Neural progenitor cell (in vitro differentiated cells): ENCODE results near the gene TSPAN14. TPM values are rescaled to one million over a fixed set of nuclear protein-coding genes. Genes with fewer than 3 reads are reported as not detected.

Source experiments
- DNase-seq: peaks from one replicate; pipeline ENCODE4 v3.0.0-alpha.2; 2016; ENCODE audit warnings: low spot score
- H2AFZ ChIP-seq: fragments of 200-600 bp; sonication (generic); replicated peaks from 2 replicates; pipeline ENCODE4 v1.6.1; 2016; ENCODE audit warnings: antibody characterized with exemption
- H3F3A ChIP-seq: fragments of 200-600 bp; sonication (generic); 2 replicates; pipeline ENCODE4 v1.6.1; 2016; ENCODE audit warnings: antibody characterized with exemption, low read depth
- H3K27ac ChIP-seq: fragments of 200-600 bp; sonication (generic); 2 replicates; pipeline ENCODE4 v1.5.1; 2016; ENCODE audit warnings: mild to moderate bottlenecking
- H3K27me3 ChIP-seq: fragments of 200-600 bp; sonication (generic); 2 replicates; pipeline ENCODE4 v1.6.1; 2016; ENCODE audit warnings: mild to moderate bottlenecking, moderate library complexity
- H3K36me3 ChIP-seq: fragments of 200-600 bp; sonication (generic); 2 replicates; pipeline ENCODE4 v1.5.1; 2016
- H3K4me1 ChIP-seq: fragments of 200-600 bp; sonication (generic); 2 replicates; pipeline ENCODE4 v1.6.1; 2016; ENCODE audit warnings: mixed run types
- H3K4me2 ChIP-seq: fragments of 200-600 bp; sonication (generic); 2 replicates; pipeline ENCODE4 v1.6.1; 2016
- H3K4me3 ChIP-seq: fragments of 200-600 bp; sonication (generic); 2 replicates; pipeline ENCODE4 v1.5.1; 2016
- H3K79me2 ChIP-seq: fragments of 200-600 bp; sonication (generic); 2 replicates; pipeline ENCODE4 v1.6.1; 2016; ENCODE audit warnings: low read depth
- H3K9ac ChIP-seq: fragments of 200-600 bp; sonication (generic); 2 replicates; pipeline ENCODE4 v1.6.1; 2016
- H3K9me3 ChIP-seq: fragments of 200-600 bp; sonication (generic); 2 replicates; pipeline ENCODE4 v1.5.1; 2016; ENCODE audit warnings: low read depth
- H4K20me1 ChIP-seq: fragments of 200-600 bp; sonication (generic); 2 replicates; pipeline ENCODE4 v1.6.1; 2016; ENCODE audit warnings: low read depth
- H3K27ac Mint-ChIP-seq: 3 replicates; pipeline ENCODE4 v1.8.0; 2021; ENCODE audit warnings: mixed read lengths
- H3K27me3 Mint-ChIP-seq: 2 replicates; pipeline ENCODE4 v1.8.0; 2022; ENCODE audit warnings: low read depth, mild to moderate bottlenecking, inconsistent platforms, moderate library complexity, mixed read lengths; ENCODE audit not compliant: insufficient read depth
- H3K36me3 Mint-ChIP-seq: 3 replicates; pipeline ENCODE4 v1.8.0; 2021; ENCODE audit warnings: mixed read lengths
- H3K4me1 Mint-ChIP-seq: 3 replicates; pipeline ENCODE4 v1.8.0; 2021; ENCODE audit warnings: mixed read lengths
- H3K4me3 Mint-ChIP-seq: 3 replicates; pipeline ENCODE4 v1.8.0; 2021; ENCODE audit warnings: mild to moderate bottlenecking, moderate library complexity, mixed read lengths
- H3K9me3 Mint-ChIP-seq: 3 replicates; pipeline ENCODE4 v1.8.0; 2020; ENCODE audit warnings: mixed read lengths
- EZH2 ChIP-seq: fragments of 200-600 bp; sonication (generic); IDR thresholded peaks from 2 replicates; pipeline ENCODE4 v1.6.1; 2017; ENCODE audit warnings: antibody characterized with exemption, mild to moderate bottlenecking, moderate library complexity
- EZH2phosphoT487 ChIP-seq: fragments of 200-600 bp; sonication (generic); IDR thresholded peaks from 2 replicates; pipeline ENCODE4 v1.6.1; 2017; ENCODE audit warnings: antibody characterized with exemption
- total RNA-seq: library from RNA; depleted of rRNA; stranded (reverse); fragments of >200 nt; gene quantifications from 2 replicates; pipeline ENCODE4 v1.2.3, GENCODE V29; 2015; ENCODE audit warnings: low replicate concordance
- TF ChIP-seq, protein P1 (sequence below): fragments of 200-600 bp; sonication (generic); IDR thresholded peaks from 2 replicates; pipeline ENCODE4 v1.5.1; 2017; ENCODE audit warnings: antibody characterized with exemption, mild to moderate bottlenecking

Gene TSPAN14
- total RNA-seq, 1 donor from 2014 or later = 32.7 TPM

DNA sequence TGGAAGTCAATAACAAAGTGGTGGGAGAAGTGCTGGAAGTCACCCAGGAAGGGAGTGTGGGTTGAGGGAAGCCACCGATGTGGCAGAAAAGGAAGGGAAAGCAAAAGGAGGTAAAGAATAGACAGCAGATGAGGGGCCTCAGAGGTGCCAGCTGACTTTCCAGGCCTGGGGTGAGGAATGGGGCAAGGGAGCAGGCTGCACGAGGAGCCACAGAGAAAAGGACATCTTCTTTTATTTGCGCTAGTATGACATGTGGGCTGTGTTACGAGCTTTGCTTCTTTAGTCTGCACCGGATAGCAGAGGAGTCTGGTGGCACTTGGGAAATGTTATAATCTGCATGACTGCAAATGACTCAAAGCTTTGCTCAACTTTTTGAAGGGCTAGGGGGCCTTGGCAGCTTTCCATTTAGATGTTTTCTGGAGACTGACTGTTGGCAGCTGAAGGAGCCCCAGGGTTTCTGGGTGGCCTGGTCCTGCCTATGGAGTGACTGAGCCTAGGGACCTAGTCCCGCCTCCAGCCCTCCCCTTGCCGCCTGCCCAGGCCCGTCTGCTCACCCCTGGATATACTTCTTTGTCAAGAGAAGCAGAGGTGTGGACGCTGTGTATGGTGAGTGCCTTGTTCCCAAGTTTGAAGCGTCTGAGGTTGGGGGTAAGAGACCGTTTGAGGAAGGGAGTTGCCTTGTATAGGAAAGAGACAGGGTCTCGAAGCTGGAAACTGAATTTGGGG is 40.7 kb upstream of the TSPAN14 start:
- TF ChIP-seq EZH2phosphoT487 (no peak), EZH2 (no peak)
- TF ChIP-seq, protein P1, sequence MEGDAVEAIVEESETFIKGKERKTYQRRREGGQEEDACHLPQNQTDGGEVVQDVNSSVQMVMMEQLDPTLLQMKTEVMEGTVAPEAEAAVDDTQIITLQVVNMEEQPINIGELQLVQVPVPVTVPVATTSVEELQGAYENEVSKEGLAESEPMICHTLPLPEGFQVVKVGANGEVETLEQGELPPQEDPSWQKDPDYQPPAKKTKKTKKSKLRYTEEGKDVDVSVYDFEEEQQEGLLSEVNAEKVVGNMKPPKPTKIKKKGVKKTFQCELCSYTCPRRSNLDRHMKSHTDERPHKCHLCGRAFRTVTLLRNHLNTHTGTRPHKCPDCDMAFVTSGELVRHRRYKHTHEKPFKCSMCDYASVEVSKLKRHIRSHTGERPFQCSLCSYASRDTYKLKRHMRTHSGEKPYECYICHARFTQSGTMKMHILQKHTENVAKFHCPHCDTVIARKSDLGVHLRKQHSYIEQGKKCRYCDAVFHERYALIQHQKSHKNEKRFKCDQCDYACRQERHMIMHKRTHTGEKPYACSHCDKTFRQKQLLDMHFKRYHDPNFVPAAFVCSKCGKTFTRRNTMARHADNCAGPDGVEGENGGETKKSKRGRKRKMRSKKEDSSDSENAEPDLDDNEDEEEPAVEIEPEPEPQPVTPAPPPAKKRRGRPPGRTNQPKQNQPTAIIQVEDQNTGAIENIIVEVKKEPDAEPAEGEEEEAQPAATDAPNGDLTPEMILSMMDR = no peak
- Histone ChIP-seq H3K4me2 (peak overlapping the region; percentile 17), H3K4me3 (no peak overlapping the region), H2AFZ (no peak overlapping the region), H3K27ac (no peak overlapping the region), H3F3A (peaks cover 13% of the 10 kb centered on the region), H3K9me3 (no peaks in the 10 kb centered on the region), H3K4me1 (peaks cover 90% of the 10 kb centered on the region), H3K27me3 (no peaks in the 10 kb centered on the region), H3K79me2 (peaks cover 98% of the 10 kb centered on the region), H3K9ac (no peak overlapping the region), H3K36me3 (no peaks in the 10 kb centered on the region), H4K20me1 (peaks cover 95% of the 10 kb centered on the region)
- Mint-ChIP-seq H3K36me3 (peaks cover 26% of the 10 kb centered on the region), H3K9me3 (no peaks in the 10 kb centered on the region), H3K4me1 (peaks cover 76% of the 10 kb centered on the region), H3K4me3 (no peak overlapping the region), H3K27me3 (no peaks in the 10 kb centered on the region), H3K27ac (peak overlapping the region; percentile 26)
- DNase-seq = no peak

DNA sequence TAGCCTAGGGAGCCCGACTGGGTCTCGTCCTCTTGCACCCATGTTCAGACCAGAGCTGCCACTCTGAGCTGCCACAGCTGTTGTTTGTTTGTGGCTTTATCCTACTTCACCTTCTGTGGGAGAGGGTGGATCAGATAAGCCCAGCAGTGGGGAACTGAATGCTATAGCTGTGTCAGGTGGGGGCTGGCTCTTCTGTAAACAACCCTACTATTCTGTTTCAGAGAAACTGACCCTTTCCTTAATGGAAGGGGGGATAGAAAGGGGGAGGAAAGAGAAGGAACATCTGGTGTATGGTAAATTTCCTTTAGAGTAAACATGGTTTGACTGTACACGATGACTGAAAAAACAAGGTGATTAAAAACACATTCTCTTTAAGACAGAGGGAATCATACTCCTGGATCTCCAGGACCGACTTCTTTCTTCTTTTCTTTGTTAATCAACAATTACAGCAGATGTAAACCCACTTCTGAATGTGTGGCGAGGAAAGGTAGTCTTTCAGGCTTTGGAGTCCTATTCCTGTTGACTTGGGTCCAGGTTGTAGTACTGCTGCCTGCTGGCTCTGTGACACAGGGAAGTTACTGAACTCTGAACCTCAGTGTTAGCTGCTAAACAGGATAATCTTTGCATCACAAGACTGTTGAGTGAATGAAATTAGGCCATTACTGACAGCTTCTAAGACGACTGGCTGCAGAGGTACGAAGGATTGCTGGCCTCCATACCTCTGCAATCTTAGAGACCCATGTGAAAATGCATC is 39.8 kb upstream of the TSPAN14 start:
- H3K9me3 ChIP-seq = no peaks in the 10 kb centered on the region
- peaks cover 13% of the 10 kb centered on the region for H3F3A ChIP-seq
- H3K27ac Mint-ChIP-seq = peak overlapping the region; percentile 54
- TF ChIP-seq EZH2phosphoT487 (no peak), EZH2 (no peak)
- TF ChIP-seq, protein P1 = no peak
- no peak overlapping the region for H3K4me3 ChIP-seq
- H3K4me3 Mint-ChIP-seq = no peak overlapping the region
- H2AFZ ChIP-seq = no peak overlapping the region
- peaks cover 73% of the 10 kb centered on the region for H3K4me1 Mint-ChIP-seq
- no peaks in the 10 kb centered on the region for H3K27me3 Mint-ChIP-seq
- no peaks in the 10 kb centered on the region for H3K36me3 ChIP-seq
- H3K27me3 ChIP-seq = no peaks in the 10 kb centered on the region
- peaks cover 83% of the 10 kb centered on the region for H3K4me1 ChIP-seq
- DNase-seq = no peak
- peaks cover 27% of the 10 kb centered on the region for H3K36me3 Mint-ChIP-seq
- peak overlapping the region; percentile 17 for H3K4me2 ChIP-seq
- H3K9me3 Mint-ChIP-seq = no peaks in the 10 kb centered on the region
- no peak overlapping the region for H3K27ac ChIP-seq
- peaks cover 98% of the 10 kb centered on the region for H3K79me2 ChIP-seq
- peaks cover 100% of the 10 kb centered on the region for H4K20me1 ChIP-seq
- no peak overlapping the region for H3K9ac ChIP-seq

DNA sequence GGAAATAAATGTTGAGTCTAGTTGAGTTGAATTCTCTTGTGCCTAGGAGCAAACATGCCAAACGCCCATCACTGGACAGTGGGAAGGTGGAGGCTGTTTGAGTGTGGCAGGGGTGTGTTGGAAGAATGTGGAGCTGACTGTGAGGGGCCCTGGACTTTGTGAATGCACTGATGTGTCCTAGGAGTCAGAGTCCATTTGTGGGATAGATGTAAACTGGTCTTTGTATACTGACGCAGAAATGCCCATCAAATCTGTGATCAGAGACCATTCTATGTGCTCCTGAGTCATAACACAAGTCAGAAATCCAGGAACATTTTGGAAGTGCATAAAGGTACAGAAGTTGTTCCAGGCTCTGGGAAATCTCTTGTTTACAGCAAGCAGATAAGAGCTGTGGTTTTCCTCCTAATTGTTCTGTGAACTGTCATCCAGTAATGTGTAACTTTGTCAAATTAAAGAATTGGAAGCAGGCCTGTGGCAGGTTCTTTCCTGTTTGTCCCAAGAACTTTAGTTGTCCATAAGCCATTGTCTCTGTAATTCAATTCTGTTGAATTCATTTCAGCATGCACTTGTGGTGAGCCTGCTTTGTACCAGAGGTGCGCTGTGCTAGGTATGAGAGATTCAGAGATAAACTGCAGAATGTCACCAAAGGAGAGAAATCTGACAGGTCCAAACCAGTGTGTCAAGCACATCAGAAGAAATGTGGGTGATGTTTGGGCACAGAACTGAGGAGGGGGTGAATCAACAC is 38.2 kb upstream of the TSPAN14 start:
- Mint-ChIP-seq H3K9me3 (no peaks in the 10 kb centered on the region), H3K36me3 (peaks cover 29% of the 10 kb centered on the region), H3K27me3 (no peaks in the 10 kb centered on the region), H3K4me3 (peak overlapping the region; percentile 14), H3K4me1 (peaks cover 66% of the 10 kb centered on the region), H3K27ac (peak overlapping the region; percentile 57)
- Histone ChIP-seq H3K4me2 (peak overlapping the region; percentile 68), H3K4me1 (peaks cover 67% of the 10 kb centered on the region), H3K79me2 (peaks cover 98% of the 10 kb centered on the region), H3K9me3 (no peaks in the 10 kb centered on the region), H4K20me1 (peaks cover 100% of the 10 kb centered on the region), H3K4me3 (no peak overlapping the region), H3F3A (peaks cover 13% of the 10 kb centered on the region), H3K36me3 (no peaks in the 10 kb centered on the region), H3K27ac (no peak overlapping the region), H3K27me3 (no peaks in the 10 kb centered on the region), H2AFZ (no peak overlapping the region), H3K9ac (no peak overlapping the region)
- no peak for DNase-seq
- TF ChIP-seq EZH2 (no peak), EZH2phosphoT487 (no peak)
- TF ChIP-seq, protein P1 = no peak
